ENCODE results near the gene SLC5A11.

DNA sequence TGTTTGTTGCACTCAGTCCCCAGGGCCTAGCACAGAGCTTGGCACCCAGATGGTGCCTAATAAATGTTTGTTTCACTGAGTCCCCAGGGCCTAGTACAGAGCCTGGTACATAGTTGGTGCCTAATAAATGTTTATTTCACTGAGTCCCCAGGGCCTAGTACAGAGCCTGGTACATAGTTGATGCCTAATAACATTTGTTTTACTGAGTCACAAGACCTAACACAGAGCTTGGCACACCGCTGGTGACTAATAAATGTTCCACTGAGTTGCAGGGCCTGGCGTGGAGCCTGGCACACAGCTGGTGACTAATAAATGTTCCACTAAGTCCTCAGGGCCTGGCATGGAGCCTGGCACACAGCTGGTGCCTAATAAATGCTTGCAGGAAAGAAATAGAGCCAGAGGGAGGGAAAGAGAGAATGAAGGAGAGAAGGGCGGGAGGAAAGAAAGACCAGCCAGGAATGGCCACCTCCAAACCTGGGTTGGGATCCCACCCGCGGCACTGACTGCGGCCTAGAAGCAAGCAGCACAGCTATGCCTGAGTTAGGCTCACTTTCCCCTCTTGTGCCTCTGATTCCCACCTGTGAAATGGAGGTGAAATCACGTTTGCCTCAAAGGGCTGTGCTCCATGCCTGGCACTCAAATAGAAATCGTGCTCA is 7.5 kb downstream of the SLC5A11 start:
- TF ChIP-seq, protein P1, sequence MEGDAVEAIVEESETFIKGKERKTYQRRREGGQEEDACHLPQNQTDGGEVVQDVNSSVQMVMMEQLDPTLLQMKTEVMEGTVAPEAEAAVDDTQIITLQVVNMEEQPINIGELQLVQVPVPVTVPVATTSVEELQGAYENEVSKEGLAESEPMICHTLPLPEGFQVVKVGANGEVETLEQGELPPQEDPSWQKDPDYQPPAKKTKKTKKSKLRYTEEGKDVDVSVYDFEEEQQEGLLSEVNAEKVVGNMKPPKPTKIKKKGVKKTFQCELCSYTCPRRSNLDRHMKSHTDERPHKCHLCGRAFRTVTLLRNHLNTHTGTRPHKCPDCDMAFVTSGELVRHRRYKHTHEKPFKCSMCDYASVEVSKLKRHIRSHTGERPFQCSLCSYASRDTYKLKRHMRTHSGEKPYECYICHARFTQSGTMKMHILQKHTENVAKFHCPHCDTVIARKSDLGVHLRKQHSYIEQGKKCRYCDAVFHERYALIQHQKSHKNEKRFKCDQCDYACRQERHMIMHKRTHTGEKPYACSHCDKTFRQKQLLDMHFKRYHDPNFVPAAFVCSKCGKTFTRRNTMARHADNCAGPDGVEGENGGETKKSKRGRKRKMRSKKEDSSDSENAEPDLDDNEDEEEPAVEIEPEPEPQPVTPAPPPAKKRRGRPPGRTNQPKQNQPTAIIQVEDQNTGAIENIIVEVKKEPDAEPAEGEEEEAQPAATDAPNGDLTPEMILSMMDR (conservative IDR thresholded peaks at IDR 0.05 in 1 of 2, IDR thresholded peaks at IDR 0.05 in 1 of 2; ENCODE audit: low read depth in 1 of 2, low read length in 2 of 2), result no peak
- TF ChIP-seq EZH2 (IDR thresholded peaks at IDR 0.05; ENCODE audit: low read length, missing control alignments), result no peak

Data from fibroblast of lung (primary cell).